ENCODE data around the gene FOXP2.

Gene FOXP2

DNA sequence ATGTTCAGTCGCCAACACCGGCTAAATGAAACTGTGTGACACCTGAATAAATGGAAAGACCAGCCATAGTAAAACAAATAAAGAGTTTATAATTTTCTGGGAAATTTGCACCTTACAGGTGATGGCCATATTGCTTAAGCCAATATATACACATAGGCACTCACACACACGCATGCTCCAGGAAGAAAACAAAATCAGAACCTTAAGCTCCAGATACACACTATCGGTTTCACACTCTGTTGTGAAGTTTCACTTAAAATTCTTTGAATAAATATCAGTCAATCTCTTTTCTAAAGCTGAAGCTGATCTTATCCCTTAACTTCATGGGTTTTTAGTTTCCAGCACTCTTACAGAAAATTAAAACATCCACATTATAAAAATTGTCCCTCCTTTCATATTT lies 280.6 kb downstream of the FOXP2 start:
- no peak for DNase-seq (ENCODE audit: low spot score)
- TF ChIP-seq, protein P1, sequence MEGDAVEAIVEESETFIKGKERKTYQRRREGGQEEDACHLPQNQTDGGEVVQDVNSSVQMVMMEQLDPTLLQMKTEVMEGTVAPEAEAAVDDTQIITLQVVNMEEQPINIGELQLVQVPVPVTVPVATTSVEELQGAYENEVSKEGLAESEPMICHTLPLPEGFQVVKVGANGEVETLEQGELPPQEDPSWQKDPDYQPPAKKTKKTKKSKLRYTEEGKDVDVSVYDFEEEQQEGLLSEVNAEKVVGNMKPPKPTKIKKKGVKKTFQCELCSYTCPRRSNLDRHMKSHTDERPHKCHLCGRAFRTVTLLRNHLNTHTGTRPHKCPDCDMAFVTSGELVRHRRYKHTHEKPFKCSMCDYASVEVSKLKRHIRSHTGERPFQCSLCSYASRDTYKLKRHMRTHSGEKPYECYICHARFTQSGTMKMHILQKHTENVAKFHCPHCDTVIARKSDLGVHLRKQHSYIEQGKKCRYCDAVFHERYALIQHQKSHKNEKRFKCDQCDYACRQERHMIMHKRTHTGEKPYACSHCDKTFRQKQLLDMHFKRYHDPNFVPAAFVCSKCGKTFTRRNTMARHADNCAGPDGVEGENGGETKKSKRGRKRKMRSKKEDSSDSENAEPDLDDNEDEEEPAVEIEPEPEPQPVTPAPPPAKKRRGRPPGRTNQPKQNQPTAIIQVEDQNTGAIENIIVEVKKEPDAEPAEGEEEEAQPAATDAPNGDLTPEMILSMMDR (IDR thresholded peaks at IDR 0.05; ENCODE audit: extremely low read depth, missing control alignments), result no peak

DNA sequence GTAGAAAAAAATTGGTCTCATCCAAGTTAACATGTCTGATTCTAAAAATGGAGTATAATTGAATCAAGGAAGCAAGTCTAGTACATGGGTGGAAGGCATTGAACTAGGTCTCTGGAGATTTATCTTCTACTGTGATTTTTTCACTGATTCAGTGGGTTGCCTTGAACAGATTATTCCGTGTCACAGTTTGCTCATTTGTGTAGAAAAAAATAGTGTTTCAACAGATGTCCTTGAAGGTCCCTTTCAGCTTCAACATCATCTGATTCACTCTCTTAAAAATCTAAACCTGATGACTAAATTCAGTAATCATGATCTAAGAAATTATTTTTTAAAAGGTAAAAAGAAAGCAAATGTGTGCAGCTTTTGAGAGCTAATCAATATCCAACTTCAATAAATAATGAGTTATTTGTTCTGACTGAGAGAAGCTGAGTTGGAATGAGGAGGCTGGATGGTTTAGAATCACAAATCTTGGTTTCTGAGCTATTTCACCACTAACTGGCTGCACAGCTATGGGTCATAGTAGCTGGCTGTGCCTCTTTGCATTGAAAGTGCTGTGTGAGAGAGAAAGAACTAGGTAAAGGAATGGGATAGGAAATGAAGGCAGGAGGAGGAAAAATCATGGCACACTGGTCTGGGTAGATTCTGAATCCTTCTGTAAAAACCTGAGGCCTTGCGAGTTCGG lies 285.8 kb downstream of the FOXP2 start:
- DNase-seq (ENCODE audit: low spot score), result no peak
- TF ChIP-seq, protein P1 (IDR thresholded peaks at IDR 0.05; ENCODE audit: extremely low read depth, missing control alignments), result no peak

DNA sequence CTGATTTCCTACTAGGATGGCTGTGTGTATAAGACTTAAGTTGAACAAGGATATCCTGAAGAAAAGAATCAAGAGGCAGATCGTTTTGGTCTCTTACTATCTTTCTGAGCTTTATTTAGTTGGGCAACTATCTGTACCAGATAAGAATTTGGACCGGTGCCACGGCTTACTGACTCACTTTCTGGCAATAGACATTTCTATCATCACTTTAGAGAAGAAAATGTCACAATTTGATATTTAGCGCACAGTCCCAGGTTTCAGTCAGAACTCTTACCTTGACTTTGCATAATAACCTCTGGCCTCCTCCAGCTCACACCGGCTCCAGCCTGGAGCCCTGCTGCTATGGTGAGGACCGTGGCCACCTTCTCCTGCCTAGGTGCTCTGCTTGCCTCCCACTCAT lies 289.1 kb downstream of the FOXP2 start:
- no peak for DNase-seq (ENCODE audit: low spot score)
- TF ChIP-seq, protein P1 (IDR thresholded peaks at IDR 0.05; ENCODE audit: extremely low read depth, missing control alignments), result no peak

DNA sequence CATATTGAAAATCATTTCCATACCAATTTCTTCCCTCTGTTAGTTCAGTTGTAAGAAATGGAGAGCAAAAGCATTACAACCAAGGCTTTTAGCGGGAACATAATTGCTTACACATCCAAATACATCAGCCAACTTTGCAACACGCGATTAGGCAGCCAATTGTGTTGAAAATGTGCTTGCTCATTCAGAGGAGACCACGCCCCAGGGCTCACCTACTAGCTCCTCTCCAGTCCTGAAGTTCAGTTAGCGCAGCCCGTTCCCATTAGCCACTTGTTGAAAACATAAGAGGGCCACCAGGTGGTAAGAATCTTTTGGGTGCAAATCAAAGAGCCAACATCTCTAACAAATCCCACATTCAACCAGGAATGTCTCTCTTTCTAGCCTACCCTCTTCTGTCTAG lies 294.0 kb downstream of the FOXP2 start:
- TF ChIP-seq, protein P1 (IDR thresholded peaks at IDR 0.05; ENCODE audit: extremely low read depth, missing control alignments), result no peak
- DNase-seq (ENCODE audit: low spot score), result no peak

DNA sequence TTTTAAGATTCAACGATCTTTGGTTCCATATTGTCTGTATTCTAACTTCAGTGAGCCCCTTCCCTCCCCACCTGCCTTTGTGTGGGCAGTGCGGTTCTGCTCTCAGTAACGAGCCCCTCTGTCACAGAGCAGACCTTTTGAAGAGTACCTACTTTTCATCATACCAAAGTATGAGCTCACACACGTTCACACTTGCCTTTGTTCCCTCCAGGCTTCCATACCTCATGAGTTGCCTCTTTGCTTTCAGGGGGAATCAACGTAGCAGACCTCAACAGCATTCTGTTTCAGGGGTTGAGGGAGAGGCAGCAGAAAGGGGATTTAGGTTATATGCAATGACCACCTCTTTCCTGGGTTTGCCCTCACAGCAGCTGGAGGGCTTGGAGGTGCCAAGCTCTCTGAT lies 295.9 kb downstream of the FOXP2 start:
- no peak for DNase-seq (ENCODE audit: low spot score)
- TF ChIP-seq, protein P1 (IDR thresholded peaks at IDR 0.05; ENCODE audit: extremely low read depth, missing control alignments), result no peak

DNA sequence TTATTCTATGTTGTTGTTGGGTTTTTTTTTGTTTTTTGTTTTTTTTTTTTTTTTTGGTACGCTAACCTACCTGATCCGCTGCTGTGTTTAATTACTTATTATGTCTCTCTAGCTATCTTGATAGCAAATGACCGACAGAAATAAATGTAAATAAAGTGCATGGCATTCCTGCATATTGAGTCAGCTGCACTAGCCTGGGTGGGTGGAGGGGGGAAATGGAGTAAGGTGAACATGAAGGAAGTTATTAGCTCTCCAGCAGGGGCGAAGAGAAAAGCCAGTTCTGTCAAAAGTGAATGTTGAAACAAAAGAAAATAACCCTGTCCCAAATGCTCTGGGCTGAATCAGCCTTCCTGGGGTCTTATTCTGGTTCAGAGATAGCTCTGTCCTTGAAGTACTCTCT lies 296.6 kb downstream of the FOXP2 start:
- TF ChIP-seq, protein P1 (IDR thresholded peaks at IDR 0.05; ENCODE audit: extremely low read depth, missing control alignments), result no peak

DNA sequence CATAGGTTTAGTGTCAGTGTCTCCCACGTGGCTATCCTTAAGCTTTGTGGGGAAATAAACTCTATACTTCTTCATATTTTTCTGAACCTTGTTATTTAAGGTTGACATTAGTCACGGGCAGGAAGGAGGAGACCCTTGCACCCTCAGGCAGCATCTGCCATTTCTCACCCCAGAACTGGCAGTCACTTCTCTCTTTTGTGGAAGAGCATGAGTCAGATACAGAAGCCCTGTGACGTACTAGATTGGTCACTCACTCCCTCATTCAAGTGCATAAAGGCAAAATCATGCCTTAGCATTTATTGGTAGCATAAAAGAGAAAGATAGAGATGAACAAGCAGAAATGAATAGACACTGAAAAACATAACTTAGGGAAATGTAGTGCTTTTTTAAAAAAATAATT lies 301.3 kb downstream of the FOXP2 start:
- DNase-seq (ENCODE audit: low spot score), result no peak
- TF ChIP-seq, protein P1 (IDR thresholded peaks at IDR 0.05; ENCODE audit: extremely low read depth, missing control alignments), result no peak

More for the DNA sequence above, 296.6 kb downstream of the FOXP2 start:
- DNase-seq (ENCODE audit: low spot score), result no peak
